HG02610 (cell line): ENCODE results near the gene TRIM9.

Experiments used
- ATAC-seq: cut with Tn5 transposase; IDR thresholded peaks from one replicate; pipeline ENCODE4 v1.9.1; 2021; ENCODE audit warnings: mild to moderate bottlenecking, moderate library complexity; ENCODE audit not compliant: unreplicated experiment

The TRIM9 gene

GRCh38 chr14:51094901-51095853 lies at the start of gene TRIM9:
Gene TRIM9, minus strand, starts transcription at chr14:51095105. Its CDS starts 166 bp downstream, at chr14:51094939.
- ATAC-seq = peak; percentile 99

- ATAC-seq = no peak
Observed at GRCh38 chr14:51140856-51141255, 46.0 kb upstream of the TRIM9 start.

- no peak for ATAC-seq
Observed at GRCh38 chr14:51140338-51140737, 45.4 kb upstream of the TRIM9 start.

GRCh38 chr14:51139121-51139681 lies 44.3 kb upstream of the TRIM9 start:
- no peak for ATAC-seq

GRCh38 chr14:51138404-51139103 lies 43.6 kb upstream of the TRIM9 start:
- no peak for ATAC-seq

- no peak for ATAC-seq
Observed at GRCh38 chr14:51131516-51131915, 36.6 kb upstream of the TRIM9 start.

- no peak for ATAC-seq
Observed at GRCh38 chr14:51129130-51129529, 34.2 kb upstream of the TRIM9 start.

- ATAC-seq = no peak
Observed at GRCh38 chr14:51124029-51124428, 29.1 kb upstream of the TRIM9 start.

GRCh38 chr14:51121096-51121495 lies 26.2 kb upstream of the TRIM9 start:
- ATAC-seq = no peak

- no peak for ATAC-seq
Observed at GRCh38 chr14:51119411-51120051, 24.6 kb upstream of the TRIM9 start.

- ATAC-seq = no peak
Observed at GRCh38 chr14:51118993-51119392, 24.1 kb upstream of the TRIM9 start.

- ATAC-seq = no peak
Observed at GRCh38 chr14:51117593-51117992, 22.7 kb upstream of the TRIM9 start.

- ATAC-seq = no peak
Observed at GRCh38 chr14:51116682-51117081, 21.8 kb upstream of the TRIM9 start.

GRCh38 chr14:51109651-51110050 lies 14.7 kb upstream of the TRIM9 start:
- ATAC-seq = no peak

- no peak for ATAC-seq
Observed at GRCh38 chr14:51107801-51108200, 12.9 kb upstream of the TRIM9 start.

- no peak for ATAC-seq
Observed at GRCh38 chr14:51104467-51104866, 9.6 kb upstream of the TRIM9 start.

- no peak for ATAC-seq
Observed at GRCh38 chr14:51097287-51097686, 2.4 kb upstream of the TRIM9 start.

- no peak for ATAC-seq
Observed at GRCh38 chr14:51096870-51097269, 2.0 kb upstream of the TRIM9 start.

GRCh38 chr14:51095854-51096823 lies 1.2 kb upstream of the TRIM9 start:
- ATAC-seq = no peak

GRCh38 chr14:51094282-51094821 lies 553 bp downstream of the TRIM9 start:
- no peak for ATAC-seq
